NCI-H2227 (cell line): ENCODE data around the gene IDI1.
"Not testable (repeated sequence)": the region's sequence is repeated elsewhere in the genome, so short reads cannot be mapped to it uniquely, and the experiment has no call there.

ENCODE experiments used
- DNase-seq: peaks from one replicate; lab custom pipeline; 2025; ENCODE audit not compliant: unreplicated experiment; lab: John Stamatoyannopoulos, UW

The IDI1 gene

GRCh38 chr10:1048732-1049424 lies at the start of gene IDI1:
Gene IDI1, minus strand, starts transcription at chr10:1049119. Its CDS starts 116 bp downstream, at chr10:1049003.
- DNase-seq: peak; percentile 98

- DNase-seq: no peak
These were observed 48.5 kb upstream of the IDI1 start for GRCh38 chr10:1097436-1097835.

DNA sequence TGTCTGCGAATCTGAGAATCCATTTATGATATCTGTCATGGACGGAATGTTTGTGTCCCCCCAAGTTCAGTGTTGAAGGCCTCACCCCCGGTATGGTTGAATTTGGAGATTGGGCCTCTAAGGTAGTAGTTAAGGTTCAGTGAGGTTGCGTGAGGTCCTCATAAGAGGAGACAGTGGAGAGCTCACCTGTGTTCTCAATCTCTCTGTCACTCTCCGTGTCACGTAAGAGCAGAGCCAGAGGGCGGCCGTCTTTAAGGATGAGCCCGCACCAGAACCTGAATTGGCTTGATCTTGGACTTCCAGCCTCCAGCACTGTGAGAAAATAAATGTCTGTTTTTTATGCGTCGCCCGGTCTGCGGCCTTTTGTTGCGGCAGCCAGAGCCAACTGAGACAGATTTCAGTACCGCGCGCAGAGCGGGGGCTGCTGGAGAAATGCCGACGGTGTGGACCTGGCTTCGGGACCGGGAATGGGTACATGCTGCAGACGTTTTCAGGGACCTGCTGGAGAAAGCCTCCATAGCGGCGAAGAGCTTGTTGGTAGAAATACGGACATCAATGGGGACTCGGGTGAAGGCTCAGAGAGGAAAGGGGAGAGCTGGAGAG lies 47.5 kb upstream of the IDI1 start:
- DNase-seq: no peak

DNA sequence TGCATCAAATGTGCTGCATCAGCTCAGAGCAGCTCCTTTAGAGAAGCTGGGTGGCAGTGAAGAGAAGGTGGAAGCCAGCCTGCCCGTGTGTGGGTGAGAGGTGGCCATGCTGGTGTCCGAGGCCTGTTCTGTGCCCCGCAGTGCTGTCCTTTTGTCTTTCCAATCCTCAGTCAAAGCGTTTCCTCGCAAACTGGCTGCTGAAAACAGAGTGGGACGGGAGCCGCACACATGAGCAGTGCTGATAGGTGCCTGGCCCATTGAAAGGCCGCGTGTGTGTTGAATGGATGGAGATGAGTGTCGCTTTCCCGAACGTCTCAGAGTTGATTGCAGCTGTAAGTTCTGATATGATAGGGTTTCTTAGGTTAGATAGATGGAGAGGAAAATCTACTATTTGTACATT lies 46.6 kb upstream of the IDI1 start:
- no peak for DNase-seq

DNA sequence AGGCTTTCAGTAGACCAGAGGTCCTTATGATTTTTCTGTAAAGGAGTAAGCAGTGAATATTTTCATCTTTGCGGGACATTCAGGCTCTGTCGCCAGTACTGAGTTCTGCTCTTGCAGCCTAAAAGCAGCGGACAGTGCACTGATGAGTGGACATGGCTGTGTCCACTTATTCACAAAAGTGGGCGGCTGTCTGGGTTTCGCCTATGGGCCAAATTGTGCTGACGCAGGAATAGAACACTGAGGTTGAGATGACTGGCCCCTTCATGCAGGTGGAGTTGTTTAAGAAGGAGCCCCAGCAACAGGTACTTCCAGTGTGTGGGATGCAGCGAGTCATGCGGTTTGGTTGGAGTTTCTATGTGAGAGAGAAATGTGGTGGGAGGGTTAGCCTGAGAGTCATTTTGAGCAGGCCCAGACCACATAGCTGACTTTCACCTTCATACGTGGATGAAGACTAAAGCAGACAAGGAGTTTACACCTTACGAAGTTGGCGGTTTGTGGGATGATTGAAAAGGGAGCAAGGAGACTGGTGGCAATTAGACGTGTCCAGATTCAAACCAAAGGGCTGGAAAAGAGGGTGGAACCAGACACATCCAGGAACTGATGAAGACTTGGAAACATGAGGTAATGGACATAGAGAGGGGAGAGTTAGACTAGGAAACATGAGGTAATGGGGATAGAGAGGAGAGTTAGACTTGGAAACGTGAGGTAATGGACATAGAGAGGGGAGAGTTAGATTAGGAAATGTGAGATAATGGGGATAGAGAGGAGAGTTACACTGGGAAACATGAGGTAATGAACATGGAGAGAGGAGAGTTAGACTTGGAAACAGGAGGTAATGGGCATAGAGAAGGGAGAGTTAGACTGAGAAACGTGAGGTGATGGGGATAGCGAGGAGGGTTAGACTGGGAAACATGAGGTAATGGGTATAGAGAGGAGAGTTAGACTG lies 45.5 kb upstream of the IDI1 start:
- DNase-seq: no peak

DNA sequence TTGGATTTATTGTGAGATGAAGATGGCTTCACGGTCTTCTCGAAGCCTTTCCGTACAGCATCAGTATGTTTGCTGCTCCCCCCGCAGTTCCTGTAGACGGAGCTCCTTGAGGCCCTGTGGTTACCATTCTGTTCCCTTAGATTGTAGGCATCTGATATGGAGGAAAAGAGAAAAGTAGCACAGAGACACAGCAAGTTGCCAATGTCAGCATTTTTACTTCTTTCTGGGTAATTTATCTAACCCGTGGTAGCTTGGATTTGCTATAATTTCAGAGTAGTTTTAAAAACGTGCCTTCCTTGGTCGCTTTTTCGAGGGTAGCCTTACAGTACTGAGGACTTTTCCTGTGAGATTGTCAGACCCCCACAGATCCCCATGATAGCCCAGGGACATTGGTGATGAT lies 44.8 kb upstream of the IDI1 start:
- DNase-seq: no peak

DNA sequence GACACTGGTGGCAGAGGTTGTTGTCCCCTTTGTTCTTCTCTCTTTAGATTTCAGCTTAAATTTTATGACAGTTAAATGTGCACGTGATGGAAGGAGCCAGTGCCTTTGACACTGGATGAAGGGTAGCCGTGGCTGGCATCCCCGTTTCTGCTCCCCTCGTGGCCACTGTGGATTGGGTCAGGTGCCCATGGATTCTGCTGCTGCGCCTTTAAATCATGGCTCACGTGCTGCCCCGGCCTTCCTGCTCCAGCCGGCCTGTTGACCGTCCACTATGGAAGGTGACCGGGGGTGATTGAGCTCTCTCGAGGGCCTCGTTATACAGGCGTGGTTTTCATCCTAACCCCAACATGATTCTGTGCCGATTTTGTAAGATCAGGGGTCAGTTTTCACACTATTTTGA lies 41.8 kb upstream of the IDI1 start:
- no peak for DNase-seq

- no peak for DNase-seq
These were observed 40.2 kb upstream of the IDI1 start for GRCh38 chr10:1089017-1089689.

GRCh38 chr10:1086787-1087186 lies 37.9 kb upstream of the IDI1 start:
- DNase-seq: no peak

- no peak for DNase-seq
These were observed 36.3 kb upstream of the IDI1 start for GRCh38 chr10:1085258-1085657.

DNA sequence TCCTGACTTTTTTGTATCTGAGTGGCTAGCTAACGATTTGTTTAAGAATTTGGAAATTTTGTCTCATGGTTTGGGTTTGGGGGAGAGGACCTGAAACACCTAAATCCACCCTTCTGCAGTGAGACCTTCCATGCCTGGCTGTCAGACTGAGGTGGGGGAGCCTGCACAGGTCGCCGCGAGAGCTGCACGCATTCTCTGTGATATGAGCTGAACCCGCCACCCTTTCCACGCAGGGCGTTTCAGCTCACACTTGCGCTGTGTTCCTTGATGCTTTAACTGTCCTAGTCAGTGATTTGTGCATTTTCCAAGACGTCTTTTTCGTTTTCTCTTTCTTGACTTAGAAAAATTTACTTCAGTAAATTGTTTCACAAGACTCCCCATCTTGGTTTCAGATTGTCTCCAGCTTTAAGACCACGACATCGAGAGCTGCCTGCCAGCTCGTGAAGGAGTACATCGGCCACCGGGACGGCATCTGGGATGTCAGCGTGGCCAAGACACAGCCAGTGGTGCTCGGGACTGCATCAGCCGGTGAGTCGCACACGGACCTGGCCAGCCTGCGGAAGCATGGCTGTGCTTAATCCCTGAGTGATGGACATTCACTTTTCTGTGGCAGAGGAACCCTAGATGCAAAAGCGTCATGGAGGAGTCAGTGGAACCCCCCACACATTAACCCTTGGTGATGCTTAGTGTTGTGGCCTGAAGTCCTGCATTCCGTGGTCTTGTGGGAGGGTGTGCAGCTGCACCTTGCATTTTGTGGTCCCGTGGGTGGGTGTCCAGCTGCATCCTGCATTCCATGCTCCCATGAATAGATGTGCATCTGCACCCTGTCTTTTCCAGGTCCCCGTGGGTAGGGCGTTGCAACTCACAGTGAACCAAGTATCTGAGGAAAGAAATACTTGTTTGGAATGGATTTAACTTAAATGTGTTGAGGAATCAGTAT lies 35.4 kb upstream of the IDI1 start:
- DNase-seq: no peak

GRCh38 chr10:1083581-1083980 lies 34.7 kb upstream of the IDI1 start:
- no peak for DNase-seq

GRCh38 chr10:1078668-1079067 lies 29.7 kb upstream of the IDI1 start:
- DNase-seq: no peak

DNA sequence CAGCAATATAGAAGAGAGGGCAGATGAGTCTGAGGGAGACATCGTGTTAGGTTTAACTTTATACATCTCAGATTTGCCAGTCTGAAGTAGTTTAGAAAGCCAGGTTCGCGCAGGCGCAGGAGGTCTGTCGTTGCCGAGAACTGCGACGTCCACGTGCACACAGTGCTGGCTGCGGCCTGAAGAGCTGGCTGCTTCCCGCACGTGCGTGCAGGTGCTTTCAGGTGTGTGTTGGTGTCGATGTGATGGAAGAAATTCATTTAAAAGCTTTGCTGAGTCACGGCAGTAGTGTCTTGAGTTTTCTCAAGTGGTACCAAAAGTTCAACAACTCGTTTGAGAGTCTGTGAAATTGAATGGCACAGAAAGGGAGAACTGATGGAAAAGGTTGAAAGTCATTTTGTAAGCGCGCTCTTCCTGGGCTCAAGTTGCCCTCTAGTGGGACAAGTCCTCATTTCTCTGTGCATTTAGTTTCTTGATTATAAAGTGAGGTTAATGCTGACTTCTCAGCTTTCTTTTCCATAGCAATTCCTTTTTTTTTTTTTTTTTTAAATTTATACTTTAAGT lies 25.9 kb upstream of the IDI1 start:
- no peak for DNase-seq

GRCh38 chr10:1074052-1074747 lies 25.3 kb upstream of the IDI1 start:
- no peak for DNase-seq

- DNase-seq: no peak
These were observed 22.0 kb upstream of the IDI1 start for GRCh38 chr10:1070919-1071318.

DNA sequence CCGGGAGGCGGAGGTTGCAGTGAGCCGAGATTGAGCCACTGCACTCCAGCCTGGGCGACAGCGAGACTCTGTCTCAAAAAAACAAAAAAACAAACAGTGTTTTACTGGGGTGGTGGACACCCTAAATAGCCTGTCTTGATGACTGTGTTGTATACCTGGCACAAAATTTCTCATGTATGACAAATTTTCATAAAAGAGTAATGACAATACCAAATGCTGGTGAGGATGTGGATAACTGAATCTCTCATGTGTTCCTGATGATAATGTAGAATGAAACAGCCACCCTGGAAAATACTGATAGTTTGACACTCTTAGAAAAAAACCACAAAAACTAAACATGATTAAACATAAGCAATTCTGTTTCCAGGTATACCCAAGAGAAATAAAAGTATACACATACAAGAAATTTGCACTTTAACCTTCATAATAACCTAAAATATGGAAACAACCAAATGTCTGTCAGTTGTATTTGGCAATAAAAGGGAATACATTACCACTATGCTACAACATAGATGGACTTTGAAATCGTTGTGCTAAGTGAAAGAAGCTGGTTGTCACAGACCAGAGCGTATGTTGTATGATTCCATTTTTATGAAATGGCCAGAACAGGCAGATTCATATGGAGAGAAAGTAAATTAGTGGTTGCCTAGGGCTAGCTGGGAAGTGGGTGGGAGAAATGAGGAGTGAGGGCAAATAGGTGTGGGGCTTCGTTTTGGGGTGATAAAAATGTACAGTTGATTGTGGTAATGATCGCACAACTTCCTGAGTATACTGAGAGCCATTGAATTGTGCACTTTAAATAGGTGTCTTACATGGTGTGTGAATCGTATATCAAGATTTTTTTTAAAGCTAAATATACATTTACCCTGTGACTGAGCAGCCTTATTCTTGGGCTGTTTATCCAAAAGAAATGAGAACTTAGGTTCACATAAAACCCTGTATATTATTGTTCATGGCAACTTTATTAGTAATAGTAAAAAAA lies 19.8 kb upstream of the IDI1 start:
- no peak for DNase-seq

DNA sequence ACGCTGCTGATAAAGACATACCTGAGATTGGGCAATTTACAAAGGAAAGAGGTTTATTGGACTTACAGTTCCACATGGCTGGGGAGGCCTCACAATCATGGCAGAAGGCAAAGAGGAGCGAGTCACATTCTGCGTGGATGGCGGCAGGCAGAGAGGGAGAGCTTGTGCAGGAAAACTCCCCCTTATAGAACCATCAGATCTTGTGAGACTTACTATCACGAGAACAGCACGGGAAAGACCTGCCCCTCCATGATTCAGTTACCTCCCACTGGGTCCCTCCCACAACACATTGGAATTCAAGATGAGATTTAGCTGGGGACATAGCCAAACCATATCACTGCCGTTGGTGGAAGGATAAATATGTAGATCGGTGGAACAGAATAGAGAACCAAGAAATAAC lies 17.8 kb upstream of the IDI1 start:
- not testable (repeated sequence) for DNase-seq
